ENCODE results near the gene HES4.

Gene HES4

GRCh38 chr1:969260-969855, 30.5 kb downstream of the HES4 start:
- H3K4me3 ChIP-seq (ENCODE audit: low read depth, low read length) = no peak overlapping the region

GRCh38 chr1:967466-968343, 32.2 kb downstream of the HES4 start:
- H3K4me3 ChIP-seq (ENCODE audit: low read depth, low read length) = no peak overlapping the region

- H3K4me3 ChIP-seq (ENCODE audit: low read depth, low read length) = peak overlapping the region; percentile 30
Measured at GRCh38 chr1:966704-967300, 33.1 kb downstream of the HES4 start.

- H3K4me3 ChIP-seq (ENCODE audit: low read depth, low read length) = peak within 1 kb of the TSS; percentile 30
Measured at GRCh38 chr1:966135-966703, 33.7 kb downstream of the HES4 start, which contains the start of gene PLEKHN1. Gene PLEKHN1, plus strand, starts transcription at chr1:966482. Its CDS starts 50 bp downstream, at chr1:966532.

GRCh38 chr1:965526-966134, 34.3 kb downstream of the HES4 start:
- H3K4me3 ChIP-seq (ENCODE audit: low read depth, low read length) = no peak overlapping the region

GRCh38 chr1:964691-965525, 35.0 kb downstream of the HES4 start:
- H3K4me3 ChIP-seq (ENCODE audit: low read depth, low read length) = no peak overlapping the region

GRCh38 chr1:963746-964525, 36.0 kb downstream of the HES4 start:
- no peak overlapping the region for H3K4me3 ChIP-seq (ENCODE audit: low read depth, low read length)

GRCh38 chr1:963301-963651, 36.6 kb downstream of the HES4 start:
- no peak overlapping the region for H3K4me3 ChIP-seq (ENCODE audit: low read depth, low read length)

- H3K4me3 ChIP-seq (ENCODE audit: low read depth, low read length) = no peak overlapping the region
Measured at GRCh38 chr1:962381-963300, 37.3 kb downstream of the HES4 start.

- peak overlapping the region; percentile 48 for H3K4me3 ChIP-seq (ENCODE audit: low read depth, low read length)
Measured at GRCh38 chr1:961132-961669, 38.7 kb downstream of the HES4 start.

GRCh38 chr1:960363-961131, 39.4 kb downstream of the HES4 start, which contains the start of gene KLHL17:
Gene KLHL17, plus strand, starts transcription at chr1:960584. Its CDS starts 110 bp downstream, at chr1:960694.
- peak within 1 kb of the TSS; percentile 48 for H3K4me3 ChIP-seq (ENCODE audit: low read depth, low read length)

GRCh38 chr1:959731-960362, 40.0 kb downstream of the HES4 start:
- no peak overlapping the region for H3K4me3 ChIP-seq (ENCODE audit: low read depth, low read length)

GRCh38 chr1:958823-959730, 40.8 kb downstream of the HES4 start, which contains the start of gene NOC2L:
Gene NOC2L, minus strand, starts transcription at chr1:959256. Its CDS starts 16 bp downstream, at chr1:959240.
- peak within 1 kb of the TSS; percentile 99 for H3K4me3 ChIP-seq (ENCODE audit: low read depth, low read length)

- no peak overlapping the region for H3K4me3 ChIP-seq (ENCODE audit: low read depth, low read length)
Measured at GRCh38 chr1:956636-957035, 43.3 kb downstream of the HES4 start.

GRCh38 chr1:955474-955873, 44.4 kb downstream of the HES4 start:
- no peak overlapping the region for H3K4me3 ChIP-seq (ENCODE audit: low read depth, low read length)

- H3K4me3 ChIP-seq (ENCODE audit: low read depth, low read length) = no peak overlapping the region
Measured at GRCh38 chr1:954927-955326, 45.0 kb downstream of the HES4 start.

Data from iPS-11a (cell line).